T follicular helper cell (primary cell): Measurements from ENCODE around the gene ARHGAP6.
"Not testable (repeated sequence)": the region's sequence is repeated elsewhere in the genome, so short reads cannot be mapped to it uniquely, and the experiment has no call there.

ENCODE experiments used
- DNase-seq: peaks from one replicate; pipeline ENCODE4 v3.0.0-alpha.2; 2020; ENCODE audit warnings: low read depth

The ARHGAP6 gene

GRCh38 chrX:11641349-11642065, 24.2 kb downstream of the ARHGAP6 start:
- DNase-seq = no peak

- DNase-seq = no peak
These were observed 25.6 kb downstream of the ARHGAP6 start for GRCh38 chrX:11640089-11640488.

GRCh38 chrX:11632732-11633131, 33.0 kb downstream of the ARHGAP6 start:
- DNase-seq = no peak

GRCh38 chrX:11629593-11630211, 36.0 kb downstream of the ARHGAP6 start:
- no peak for DNase-seq

DNA sequence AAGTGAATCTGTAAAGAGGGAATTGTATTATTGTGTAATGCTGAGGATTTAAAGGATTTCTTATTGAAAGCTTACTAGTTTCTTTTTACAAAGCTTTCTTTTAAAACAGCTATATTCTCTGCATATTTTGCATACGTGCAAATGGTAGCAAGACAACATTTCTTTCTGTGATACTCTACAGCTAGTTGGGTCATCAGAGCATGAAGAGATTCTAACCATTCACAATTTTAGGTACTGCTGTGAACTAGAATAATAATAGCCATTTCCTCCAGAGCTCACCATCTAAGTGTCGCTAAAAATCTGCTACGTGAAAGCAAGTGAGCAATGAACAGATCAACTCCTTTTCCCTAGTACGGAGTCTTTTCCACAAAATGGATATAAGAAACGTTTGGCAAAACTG, 37.3 kb downstream of the ARHGAP6 start:
- DNase-seq = no peak

- DNase-seq = no peak
These were observed 39.4 kb downstream of the ARHGAP6 start for GRCh38 chrX:11626351-11626750.

DNA sequence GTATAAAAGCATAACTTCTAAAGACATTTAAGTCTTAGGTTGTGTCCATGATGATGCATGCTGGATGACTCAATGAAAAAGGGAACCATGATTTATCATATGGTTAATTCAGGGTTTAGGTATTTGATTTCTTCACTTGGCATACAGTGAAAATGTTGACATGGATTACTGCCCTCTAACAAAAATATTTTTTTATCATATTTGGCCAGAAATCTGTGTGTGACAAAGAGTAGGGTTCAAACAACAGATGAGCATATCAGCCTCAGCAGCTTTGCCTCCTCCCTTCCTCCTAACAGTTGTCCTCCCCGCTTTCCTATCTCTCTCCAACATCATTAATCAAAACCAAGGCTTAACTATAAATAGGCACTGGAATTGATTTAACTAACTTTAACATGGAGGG, 46.3 kb downstream of the ARHGAP6 start:
- DNase-seq = no peak

DNA sequence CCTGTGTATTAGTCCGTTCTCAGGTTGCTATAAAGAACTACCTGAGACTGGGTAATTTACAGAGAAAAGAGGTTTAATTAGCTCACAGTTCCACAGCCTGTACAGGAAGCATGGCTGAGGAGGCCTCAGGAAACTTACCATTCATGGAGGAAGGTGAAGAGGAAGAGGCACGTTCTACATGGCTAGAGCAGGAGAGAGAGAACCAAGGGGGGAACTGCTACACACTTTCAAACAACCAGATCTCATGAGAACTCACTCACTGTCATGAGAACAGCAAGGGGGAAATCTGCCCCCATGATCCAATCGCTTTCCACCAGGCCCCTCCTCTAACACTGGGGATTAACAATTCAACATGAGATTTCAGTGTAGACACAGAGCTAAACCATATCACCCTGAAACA, 51.5 kb downstream of the ARHGAP6 start:
- not testable (repeated sequence) for DNase-seq

DNA sequence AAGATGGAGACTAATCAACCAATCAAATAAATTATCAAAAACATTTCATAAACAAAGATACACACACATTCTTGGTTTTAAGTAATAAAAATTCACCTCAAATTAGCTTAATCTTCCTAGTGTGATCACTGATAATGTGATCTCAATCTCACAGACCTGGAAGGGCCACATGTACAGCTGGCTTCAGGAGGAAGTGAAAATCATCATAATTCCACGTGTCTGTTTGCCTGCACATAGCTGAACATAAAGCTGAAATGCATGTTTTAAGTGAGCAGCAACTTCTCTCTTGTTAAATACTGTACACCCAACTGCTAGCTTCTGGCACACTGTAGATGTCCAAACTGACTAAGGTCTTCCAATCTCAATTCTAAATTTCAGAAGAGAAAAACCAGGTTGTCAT, 53.8 kb downstream of the ARHGAP6 start:
- DNase-seq = no peak

DNA sequence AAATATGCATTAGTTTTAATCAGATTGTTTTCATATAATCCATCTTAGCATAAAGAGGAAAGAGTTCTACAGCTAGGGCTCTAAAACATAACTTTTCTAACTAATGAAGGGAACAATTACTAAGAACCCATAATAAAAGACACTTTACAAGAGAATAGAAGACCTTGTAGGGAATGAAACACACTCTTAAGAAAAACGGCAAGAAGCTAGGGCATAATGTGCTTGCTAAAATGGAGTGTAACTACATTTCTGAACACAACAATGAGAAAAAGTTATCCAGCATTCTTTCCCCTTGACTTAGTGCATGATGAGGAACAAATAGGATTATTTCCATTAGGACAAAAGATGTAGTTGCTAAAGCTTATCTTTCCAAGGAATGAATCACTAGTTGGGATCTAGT, 54.6 kb downstream of the ARHGAP6 start:
- DNase-seq = no peak

DNA sequence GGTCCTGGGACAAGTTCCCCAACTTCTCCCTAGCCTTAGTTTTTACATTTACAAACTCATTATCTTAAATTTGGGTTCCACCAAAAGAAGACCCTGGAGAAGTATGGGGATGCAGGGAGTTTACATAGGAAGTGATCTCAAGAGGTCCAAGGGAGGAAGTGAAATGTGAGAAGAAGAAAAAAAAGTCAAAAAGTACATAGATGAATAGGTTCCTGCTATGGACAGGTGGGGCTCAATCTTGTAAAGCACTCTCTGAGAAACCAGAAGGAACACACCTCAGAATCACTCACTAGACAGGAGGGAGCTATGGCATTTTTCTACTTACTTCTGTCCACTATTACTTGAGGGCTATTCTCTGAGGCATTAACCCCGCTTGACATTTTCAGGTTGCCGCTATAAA, 56.6 kb downstream of the ARHGAP6 start:
- DNase-seq = no peak

GRCh38 chrX:11606408-11606807, 59.3 kb downstream of the ARHGAP6 start:
- no peak for DNase-seq

- DNase-seq = no peak
These were observed 65.1 kb downstream of the ARHGAP6 start for GRCh38 chrX:11600578-11600977.

DNA sequence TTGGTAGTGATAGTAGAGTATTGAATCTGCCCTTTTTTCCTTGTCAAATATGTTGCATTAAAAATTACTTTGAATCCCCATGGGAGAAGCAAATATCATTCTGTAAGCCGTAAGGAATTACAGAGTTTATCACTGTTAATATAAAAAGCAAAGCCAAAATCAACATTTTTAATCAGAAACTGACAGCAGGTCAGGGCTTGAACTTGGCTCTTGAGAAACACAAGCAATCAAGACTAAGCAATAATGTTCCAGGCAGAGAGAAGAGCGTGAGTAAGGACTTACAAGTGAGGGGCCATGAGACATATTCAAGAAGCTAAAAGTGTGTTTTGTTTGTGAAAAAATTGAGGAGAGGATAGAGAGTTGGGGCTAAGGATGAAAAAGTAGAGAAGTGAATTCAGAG, 68.2 kb downstream of the ARHGAP6 start:
- no peak for DNase-seq

- no peak for DNase-seq
These were observed 73.9 kb downstream of the ARHGAP6 start for GRCh38 chrX:11591723-11592346.

- no peak for DNase-seq
These were observed 76.1 kb downstream of the ARHGAP6 start for GRCh38 chrX:11589641-11590040.

GRCh38 chrX:11588097-11588496, 77.6 kb downstream of the ARHGAP6 start:
- DNase-seq = no peak

- no peak for DNase-seq
These were observed 80.5 kb downstream of the ARHGAP6 start for GRCh38 chrX:11585174-11585573.

- no peak for DNase-seq
These were observed 84.9 kb downstream of the ARHGAP6 start for GRCh38 chrX:11580789-11581188.

DNA sequence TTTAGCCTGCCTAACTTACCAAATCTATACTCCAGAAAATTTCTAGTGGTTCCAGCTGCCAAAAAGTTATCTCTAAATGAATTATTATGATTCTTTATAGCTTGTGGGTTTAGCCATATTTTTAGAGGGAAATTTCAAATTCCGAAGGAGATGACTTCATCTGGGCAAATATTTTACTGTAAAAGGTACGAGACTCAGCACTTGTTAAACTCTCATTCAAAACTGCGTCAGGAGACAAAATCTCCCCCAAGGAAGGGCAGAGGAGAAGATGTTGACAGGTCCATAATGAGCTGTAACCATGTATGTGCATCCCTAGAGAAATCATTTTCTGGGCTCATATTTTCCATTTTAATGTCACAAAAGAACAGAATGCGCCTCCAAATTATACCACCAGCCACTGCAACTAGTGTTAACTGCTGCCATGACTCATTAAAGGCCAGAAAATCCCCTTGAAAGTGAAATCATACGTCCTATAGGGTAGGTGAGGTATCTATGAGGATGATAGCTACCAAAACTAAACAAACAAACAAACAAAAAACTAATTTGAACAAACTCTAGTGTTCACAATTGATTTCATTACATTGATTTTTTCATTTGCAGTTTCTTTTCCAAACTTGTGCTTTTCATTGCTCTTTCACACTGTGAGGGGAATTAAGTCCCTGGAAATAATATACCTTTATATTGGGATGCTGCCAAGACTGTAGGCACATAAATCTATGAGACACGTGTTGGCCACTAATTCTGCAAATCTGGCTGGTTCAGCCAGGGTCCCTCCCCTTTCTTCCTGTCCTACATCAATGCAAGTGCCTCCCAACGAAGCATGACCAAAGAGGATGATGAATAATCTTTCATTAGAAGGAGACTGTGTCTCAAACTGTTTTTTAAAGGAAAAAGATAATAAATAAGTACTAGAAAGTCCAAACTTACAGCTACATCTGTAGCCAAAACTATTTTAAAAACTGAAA, 85.8 kb downstream of the ARHGAP6 start:
- DNase-seq = no peak

GRCh38 chrX:11578301-11578700, 87.4 kb downstream of the ARHGAP6 start:
- DNase-seq = not testable (repeated sequence)

GRCh38 chrX:11577603-11578002, 88.1 kb downstream of the ARHGAP6 start:
- no peak for DNase-seq
